ENCODE results near the gene TRPT1.
A peak's percentile ranks its signal among the peaks of the same experiment; 100 is the strongest.

Gene TRPT1

GRCh38 chr11:64244107-64244506 is 18.1 kb upstream of the TRPT1 start:
- no peak for DNase-seq

- no peak for DNase-seq
Observed at GRCh38 chr11:64243236-64243854, 17.4 kb upstream of the TRPT1 start.

DNA sequence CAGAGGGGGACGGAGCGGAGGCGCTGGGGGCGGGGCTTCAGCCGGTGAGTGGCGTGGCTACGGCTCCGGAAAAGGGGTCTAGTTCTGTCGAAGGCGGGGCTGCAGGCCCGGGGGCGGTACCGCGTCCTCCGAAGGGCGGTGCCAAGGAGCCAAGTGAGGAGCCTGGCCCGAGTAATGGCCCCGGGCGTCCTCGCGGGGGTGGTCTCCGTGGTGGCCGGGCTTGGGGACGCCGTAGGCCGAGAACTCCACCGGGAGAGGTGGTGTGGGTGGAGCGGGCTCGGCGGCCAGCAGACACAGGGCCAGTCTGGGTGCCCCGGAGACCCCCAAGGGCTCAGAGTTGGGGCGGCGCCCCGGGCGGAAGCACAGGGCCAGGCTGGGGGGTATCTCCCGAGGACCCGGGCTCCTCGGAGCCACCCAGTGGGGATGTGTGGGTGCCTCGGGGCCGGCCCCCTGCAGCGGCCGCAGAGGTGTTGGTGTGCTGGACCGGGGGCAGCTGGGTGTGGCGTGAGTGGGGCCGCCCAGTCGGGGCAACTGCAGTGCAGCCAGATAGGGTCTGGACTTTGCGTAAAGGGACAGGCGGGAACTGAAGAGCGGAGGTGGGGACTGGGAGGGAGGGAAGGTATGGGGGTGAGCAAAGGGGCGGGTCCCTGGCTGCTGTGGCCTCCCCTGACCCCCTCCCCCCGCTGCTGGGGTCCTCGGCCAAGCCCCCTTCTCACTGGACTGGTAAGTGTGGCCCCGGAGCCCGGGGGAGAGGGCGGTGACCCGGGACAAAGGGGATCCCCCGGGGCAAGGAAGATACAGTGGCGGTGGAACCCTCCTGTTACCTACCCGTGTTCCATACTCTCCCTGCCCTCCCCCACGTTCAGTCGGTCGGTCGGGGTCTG is 15.7 kb upstream of the TRPT1 start:
- DNase-seq: peak; percentile 16 to 99

DNA sequence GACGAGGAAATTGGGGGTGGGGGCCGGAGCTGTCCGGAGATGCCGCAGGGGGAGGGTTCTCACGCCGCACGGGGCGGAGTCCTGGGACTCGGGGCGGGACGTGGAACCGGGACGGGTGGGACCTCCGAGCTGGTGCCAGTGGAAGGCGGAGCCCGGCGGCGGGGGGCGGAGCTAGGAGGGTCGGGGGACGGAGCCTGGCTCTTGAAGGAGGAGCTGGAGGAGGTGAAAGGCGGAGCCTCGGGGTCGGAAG is 15.2 kb upstream of the TRPT1 start:
- DNase-seq: peak in 1 of 2 donors; percentile 100

- DNase-seq: peak; percentile 99
Observed at GRCh38 chr11:64240435-64241240, 14.7 kb upstream of the TRPT1 start, which contains the start of gene FKBP2. TSS of gene FKBP2 (plus strand) at chr11:64241095. CDS start at chr11:64242388, 1,293 bp downstream.

GRCh38 chr11:64239662-64240434 is 13.9 kb upstream of the TRPT1 start:
- peak in 1 of 2 donors; percentile 83 for DNase-seq

GRCh38 chr11:64238999-64239398 is 13.0 kb upstream of the TRPT1 start:
- DNase-seq: peak in 1 of 2 donors; percentile 27

GRCh38 chr11:64238076-64238475 is 12.1 kb upstream of the TRPT1 start:
- DNase-seq: no peak

- no peak for DNase-seq
Observed at GRCh38 chr11:64237484-64237951, 11.5 kb upstream of the TRPT1 start.

GRCh38 chr11:64235437-64236161 is 9.6 kb upstream of the TRPT1 start:
- no peak for DNase-seq

GRCh38 chr11:64234647-64235379 is 8.8 kb upstream of the TRPT1 start:
- peak; percentile 45 to 50 for DNase-seq

- DNase-seq: peak; percentile 81
Observed at GRCh38 chr11:64233913-64234586, 8.1 kb upstream of the TRPT1 start, which contains the start of gene VEGFB. TSS of gene VEGFB (plus strand) at chr11:64234584. CDS start at chr11:64234834, 250 bp downstream.

DNA sequence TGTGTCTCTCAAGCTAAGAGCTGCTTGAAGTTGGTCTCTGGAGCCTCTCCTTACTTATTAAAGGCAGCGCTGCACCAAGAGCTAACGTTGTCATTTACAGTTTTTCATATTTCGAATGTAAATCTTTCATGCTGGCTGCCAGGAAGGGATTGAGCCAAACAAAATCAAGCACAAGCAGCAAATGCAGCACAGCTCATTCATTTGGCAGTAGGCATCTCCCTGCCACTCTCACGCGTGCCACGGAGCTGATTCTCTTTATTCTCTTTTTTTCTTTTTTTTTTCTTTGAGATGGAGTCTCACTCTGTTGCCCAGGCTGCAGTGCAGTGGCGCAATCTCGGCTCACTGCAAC is 7.0 kb upstream of the TRPT1 start:
- DNase-seq: no peak

- DNase-seq: no peak
Observed at GRCh38 chr11:64232182-64232966, 6.4 kb upstream of the TRPT1 start.

- DNase-seq: no peak
Observed at GRCh38 chr11:64231546-64231945, 5.6 kb upstream of the TRPT1 start.

GRCh38 chr11:64230985-64231365 is 5.0 kb upstream of the TRPT1 start:
- no peak for DNase-seq

DNA sequence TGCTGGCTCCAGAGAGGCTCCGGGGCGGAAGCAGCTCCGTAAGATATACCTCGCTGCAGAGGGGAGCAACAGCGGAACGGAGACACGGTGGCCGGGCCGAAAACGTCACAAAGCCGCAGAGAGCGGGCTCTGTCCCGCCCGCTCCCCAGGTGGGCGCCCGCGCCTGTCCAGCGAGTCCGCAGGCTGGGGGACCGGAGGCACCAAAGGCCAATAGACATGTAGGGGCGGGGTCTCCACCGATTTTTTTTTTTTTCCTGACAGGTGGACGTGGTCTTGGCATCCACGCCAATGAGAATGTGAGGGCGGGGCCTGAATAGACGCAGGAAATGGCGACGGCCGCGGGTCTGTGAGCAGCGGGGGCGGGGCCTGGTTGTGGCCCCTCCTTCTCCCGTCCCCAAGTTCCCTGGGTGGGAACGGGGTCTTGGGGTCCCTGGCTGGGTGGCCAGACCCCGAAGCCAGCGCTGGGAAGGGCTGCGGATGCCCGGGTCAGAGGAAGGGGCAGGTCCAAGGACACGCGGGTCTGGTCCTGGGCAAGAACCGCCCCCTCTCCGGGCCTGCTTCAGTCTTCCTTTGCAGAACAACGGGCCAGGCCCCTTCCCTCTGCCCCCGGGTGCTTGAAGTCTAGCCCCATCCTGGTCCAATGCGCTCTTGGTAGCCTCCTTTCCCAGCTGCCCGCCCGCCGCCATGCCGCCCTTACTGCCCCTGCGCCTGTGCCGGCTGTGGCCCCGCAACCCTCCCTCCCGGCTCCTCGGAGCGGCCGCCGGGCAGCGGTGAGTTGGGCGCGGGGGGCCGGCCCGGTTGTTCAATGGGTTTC is 4.4 kb upstream of the TRPT1 start, which contains the start of gene DNAJC4:
TSS of gene DNAJC4 (plus strand) at position 378 of the 814 bp plus-strand sequence. CDS start at position 685, 307 bp downstream.
- peak; percentile 91 for DNase-seq

DNA sequence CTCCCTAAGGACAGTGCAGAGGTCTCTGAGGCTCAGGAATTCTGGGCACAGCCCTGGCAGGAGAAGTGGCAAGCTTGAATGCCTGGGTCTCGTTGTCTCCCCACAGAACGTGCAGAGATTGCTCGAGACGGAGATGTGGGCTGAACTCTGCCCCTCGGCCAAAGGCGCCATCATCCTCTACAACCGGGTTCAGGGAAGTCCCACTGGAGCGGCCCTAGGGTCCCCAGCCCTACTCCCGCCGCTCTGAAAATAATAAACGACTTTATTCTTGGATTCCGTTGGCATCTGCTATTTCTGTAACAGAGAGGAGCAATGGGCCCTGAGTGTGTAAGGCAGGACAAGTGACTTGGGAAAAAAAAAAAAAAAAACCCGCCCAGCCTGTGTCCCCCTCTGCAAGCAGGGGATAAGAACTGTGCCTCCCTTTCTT is 3.8 kb upstream of the TRPT1 start:
- no peak for DNase-seq

Data from CD4-positive, alpha-beta T cell treated with Interleukin-1 beta for 1 hour (primary cell).